ENCODE measurements around the gene DAAM1.

DAAM1 gene

DNA sequence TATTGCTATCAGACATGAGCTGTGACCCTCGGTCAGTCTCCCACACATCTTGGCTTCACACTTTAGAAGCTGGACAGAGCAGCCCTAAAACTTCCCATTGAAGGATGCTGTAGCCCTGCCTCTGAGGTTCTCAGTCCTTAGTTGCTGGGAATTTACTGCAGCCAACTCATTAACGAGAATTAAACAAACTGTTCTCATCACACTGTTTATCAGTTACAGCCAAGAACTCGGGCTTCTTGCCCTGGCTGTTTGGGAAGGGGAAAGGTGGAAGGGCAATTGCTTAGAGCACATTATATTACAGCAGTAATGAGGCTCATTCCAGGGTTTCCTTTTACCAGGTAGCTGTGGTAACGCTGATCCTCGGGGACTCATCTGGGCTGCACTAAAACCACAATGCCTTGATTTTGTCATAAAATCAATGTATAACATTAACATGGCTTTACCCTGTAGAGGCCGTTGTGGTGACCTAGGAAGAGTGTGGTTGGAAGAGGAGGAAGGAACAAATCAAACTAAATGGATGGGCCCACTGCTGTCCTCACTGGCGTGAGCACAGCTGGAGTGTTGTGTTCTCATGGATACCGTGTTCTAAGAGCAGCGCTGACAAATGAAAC, 189.6 kb downstream of the DAAM1 start:
- DNase-seq, result no peak

GRCh38 chr14:59389936-59390335, 201.5 kb downstream of the DAAM1 start:
- DNase-seq, result no peak

GRCh38 chr14:59391388-59391787, 202.9 kb downstream of the DAAM1 start:
- no peak for DNase-seq

- no peak for DNase-seq
Observed at GRCh38 chr14:59394268-59394667, 205.8 kb downstream of the DAAM1 start.

- DNase-seq, result no peak
Observed at GRCh38 chr14:59395672-59396071, 207.2 kb downstream of the DAAM1 start.

DNA sequence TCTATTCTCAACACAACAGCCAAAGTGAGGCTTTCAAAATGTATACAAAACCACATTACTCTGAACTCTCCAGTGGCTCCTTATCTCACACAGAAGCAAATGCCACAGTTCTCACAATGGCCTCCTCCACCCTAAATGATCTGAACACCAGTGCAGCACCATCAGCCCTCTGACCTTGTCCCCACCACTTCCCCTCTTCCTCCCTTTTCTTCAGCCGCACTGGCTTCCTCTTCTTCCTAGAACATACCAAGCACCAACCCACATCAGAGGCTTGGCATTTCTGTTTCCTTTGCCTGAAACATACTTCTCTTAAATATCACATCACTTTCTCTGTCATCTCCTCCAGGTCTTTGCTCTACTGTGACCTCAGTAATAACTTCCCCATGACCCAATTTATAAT, 210.4 kb downstream of the DAAM1 start:
- DNase-seq, result no peak

- DNase-seq, result no peak
Observed at GRCh38 chr14:59406454-59407245, 218.2 kb downstream of the DAAM1 start.

GRCh38 chr14:59407246-59408010, 219.0 kb downstream of the DAAM1 start:
- no peak for DNase-seq

- no peak for DNase-seq
Observed at GRCh38 chr14:59415836-59416602, 227.6 kb downstream of the DAAM1 start.

DNA sequence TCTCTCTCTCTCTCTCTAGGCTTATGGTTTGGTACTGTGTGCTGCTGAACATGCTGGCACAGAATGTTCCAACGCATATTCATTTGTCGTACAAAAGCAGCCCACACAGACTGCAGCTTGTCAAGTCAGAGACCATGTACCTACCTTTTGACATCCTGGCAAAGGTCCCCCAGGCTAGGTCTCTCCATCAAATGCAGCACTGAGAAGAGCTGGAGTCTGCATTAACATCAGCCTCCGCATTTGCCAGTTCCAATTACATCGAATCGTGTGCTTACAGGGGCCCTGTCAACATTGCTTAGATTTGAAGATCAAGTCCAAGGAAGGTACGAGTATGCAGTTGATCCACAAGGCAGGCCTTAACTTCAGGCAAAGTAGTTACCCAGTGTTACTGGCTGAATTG, 228.8 kb downstream of the DAAM1 start:
- no peak for DNase-seq

- DNase-seq, result no peak
Observed at GRCh38 chr14:59419303-59419702, 230.8 kb downstream of the DAAM1 start.
